HFFc6 (cell line): ENCODE results near the gene SPIN3. TPM values are rescaled to one million over a fixed set of nuclear protein-coding genes. Genes with fewer than 3 reads are reported as not detected.

Experiments
- DNase-seq: peaks from one replicate; pipeline ENCODE4 v3.0.0-alpha.2; 2018
- H3K27ac Mint-ChIP-seq: 2 replicates; pipeline ENCODE4 v1.8.0; 2020; ENCODE audit warnings: mild to moderate bottlenecking, mixed read lengths
- H3K27me3 Mint-ChIP-seq: 2 replicates; pipeline ENCODE4 v1.8.0; 2021; ENCODE audit warnings: mild to moderate bottlenecking, moderate library complexity, mixed read lengths; ENCODE audit not compliant: insufficient read depth
- H3K36me3 Mint-ChIP-seq: 2 replicates; pipeline ENCODE4 v1.8.0; 2021; ENCODE audit warnings: low read depth, mixed read lengths
- H3K4me1 Mint-ChIP-seq: 2 replicates; pipeline ENCODE4 v1.8.0; 2020; ENCODE audit warnings: low read depth, mixed read lengths
- H3K4me3 Mint-ChIP-seq: 2 replicates; pipeline ENCODE4 v1.8.0; 2020; ENCODE audit warnings: mild to moderate bottlenecking, moderate library complexity, mixed read lengths
- H3K9me3 Mint-ChIP-seq: 2 replicates; pipeline ENCODE4 v1.8.0; 2020; ENCODE audit warnings: mild to moderate bottlenecking, mixed read lengths
- CTCF ChIP-seq: fragments of 200-600 bp; sonication (generic); IDR thresholded peaks from 2 replicates; pipeline ENCODE4 v1.5.0; 2021; ENCODE audit warnings: antibody characterized with exemption, mild to moderate bottlenecking
- total RNA-seq, 6 experiments: library from RNA; stranded (reverse); fragmentation: NEBNext Ultra II Directional; extraction: Animal tissue kit (Norgen Biotek cat#: 25700); gene quantifications; 2 replicates in 1 of 6; 3 replicates in 5 of 6; pipeline ENCODE4 v1.2.3, GENCODE V29; 2021

The SPIN3 gene
- total RNA-seq, 6 experiments from 2014 or later, result 6.3 to 8.1 (median 7.2) TPM

- no peak for TF ChIP-seq CTCF
- no peaks in the 10 kb centered on the region for H3K27me3 Mint-ChIP-seq
Measured at GRCh38 chrX:56986138-56986537, 9.2 kb downstream of the SPIN3 start.

GRCh38 chrX:56978172-56978571 is 17.2 kb downstream of the SPIN3 start:
- no peaks in the 10 kb centered on the region for H3K4me1 Mint-ChIP-seq
- TF ChIP-seq CTCF, result peak; percentile 79
- H3K27ac Mint-ChIP-seq, result no peak overlapping the region
- no peak overlapping the region for H3K4me3 Mint-ChIP-seq
- DNase-seq, result peak; percentile 35
- no peaks in the 10 kb centered on the region for H3K27me3 Mint-ChIP-seq
- no peaks in the 10 kb centered on the region for H3K36me3 Mint-ChIP-seq
- no peaks in the 10 kb centered on the region for H3K9me3 Mint-ChIP-seq

More at GRCh38 chrX:56986138-56986537, 9.2 kb downstream of the SPIN3 start:
- H3K27ac Mint-ChIP-seq, result no peak overlapping the region
- no peaks in the 10 kb centered on the region for H3K9me3 Mint-ChIP-seq
- no peak for DNase-seq
- no peaks in the 10 kb centered on the region for H3K4me1 Mint-ChIP-seq
- no peak overlapping the region for H3K4me3 Mint-ChIP-seq
- H3K36me3 Mint-ChIP-seq, result no peaks in the 10 kb centered on the region

- H3K4me3 Mint-ChIP-seq, result no peak overlapping the region
- TF ChIP-seq CTCF, result peak; percentile 40; the same call in 1 of the 2 replicates
- no peaks in the 10 kb centered on the region for H3K9me3 Mint-ChIP-seq
- no peaks in the 10 kb centered on the region for H3K36me3 Mint-ChIP-seq
- DNase-seq, result peak; percentile 21
- H3K4me1 Mint-ChIP-seq, result no peaks in the 10 kb centered on the region
- H3K27ac Mint-ChIP-seq, result no peak overlapping the region
- H3K27me3 Mint-ChIP-seq, result no peaks in the 10 kb centered on the region
Measured at GRCh38 chrX:56975611-56976010, 19.7 kb downstream of the SPIN3 start.

- Mint-ChIP-seq H3K27me3 (no peaks in the 10 kb centered on the region), H3K4me3 (no peak overlapping the region), H3K4me1 (no peaks in the 10 kb centered on the region), H3K27ac (no peak overlapping the region), H3K9me3 (no peaks in the 10 kb centered on the region), H3K36me3 (no peaks in the 10 kb centered on the region)
- TF ChIP-seq CTCF, result no peak
- no peak for DNase-seq
Measured at GRCh38 chrX:56974408-56974807, 20.9 kb downstream of the SPIN3 start.

GRCh38 chrX:56969559-56969958 is 25.8 kb downstream of the SPIN3 start:
- TF ChIP-seq CTCF, result no peak
- Mint-ChIP-seq H3K36me3 (no peaks in the 10 kb centered on the region), H3K4me1 (peaks cover 7% of the 10 kb centered on the region; the same call in 1 of the 2 replicates), H3K27me3 (no peaks in the 10 kb centered on the region), H3K9me3 (no peaks in the 10 kb centered on the region), H3K4me3 (no peak overlapping the region), H3K27ac (no peak overlapping the region)
- DNase-seq, result no peak

GRCh38 chrX:56968980-56969379 is 26.4 kb downstream of the SPIN3 start:
- DNase-seq, result peak; percentile 37
- Mint-ChIP-seq H3K36me3 (no peaks in the 10 kb centered on the region), H3K4me1 (peaks cover 7% of the 10 kb centered on the region; the same call in 1 of the 2 replicates), H3K27me3 (no peaks in the 10 kb centered on the region), H3K27ac (no peak overlapping the region), H3K9me3 (no peaks in the 10 kb centered on the region), H3K4me3 (no peak overlapping the region)
- TF ChIP-seq CTCF, result no peak
